Spleen (tissue), 7 donors: ENCODE results near the gene SEC22A.

Experiments
- POLR2AphosphoS5 ChIP-seq, 3 donors: sonication (generic); formaldehyde crosslinking; IDR thresholded peaks; one replicate each; pipeline ENCODE4 v1.5.1; 2017; ENCODE audit warnings: antibody characterized with exemption in 3 of 3
- TF ChIP-seq, protein P1 (sequence below), 11 experiments: fragments of 200-600 bp in 7 of 11; fragments of 450-650 bp in 4 of 11; sonication (generic) in 4 of 11; IDR thresholded peaks in 8 of 11; conservative IDR thresholded peaks in 3 of 11; 1 replicate in 7 of 11; 2 replicates in 4 of 11; pipeline versions ENCODE4 v1.4.0 to v1.8.0; 2016 to 2021; ENCODE audit warnings: antibody characterized with exemption in 11 of 11, inconsistent platforms in 4 of 11, mild to moderate bottlenecking in 1 of 11
- donor health status: DM: no; HTN: no; CAD: no; lungs with moderate emphysema.
- donor health status: DM: no; HTN: no; CAD: no.
- donor health status: DM: no; HTN: no; CAD: no.

DNA sequence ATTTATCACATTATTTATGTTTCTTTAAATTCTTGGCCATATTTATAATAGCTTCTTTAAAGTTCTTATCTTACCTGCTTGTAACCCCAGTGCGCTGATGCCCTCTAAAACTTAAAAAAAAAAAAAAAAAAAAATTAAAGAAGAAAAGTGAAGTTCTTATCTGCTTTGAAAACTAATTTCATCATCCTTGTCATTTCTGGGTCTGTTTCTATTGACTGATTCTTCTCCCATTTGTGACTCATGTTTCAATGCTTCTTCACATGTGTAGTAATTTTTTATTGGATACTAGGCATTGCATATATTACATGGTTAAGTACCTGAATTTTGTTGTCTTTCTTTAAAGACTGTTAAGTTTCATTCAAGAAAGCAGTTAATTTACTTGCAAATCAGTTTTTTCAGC lies 3.4 kb upstream of the SEC22A start:
- TF ChIP-seq, protein P1, sequence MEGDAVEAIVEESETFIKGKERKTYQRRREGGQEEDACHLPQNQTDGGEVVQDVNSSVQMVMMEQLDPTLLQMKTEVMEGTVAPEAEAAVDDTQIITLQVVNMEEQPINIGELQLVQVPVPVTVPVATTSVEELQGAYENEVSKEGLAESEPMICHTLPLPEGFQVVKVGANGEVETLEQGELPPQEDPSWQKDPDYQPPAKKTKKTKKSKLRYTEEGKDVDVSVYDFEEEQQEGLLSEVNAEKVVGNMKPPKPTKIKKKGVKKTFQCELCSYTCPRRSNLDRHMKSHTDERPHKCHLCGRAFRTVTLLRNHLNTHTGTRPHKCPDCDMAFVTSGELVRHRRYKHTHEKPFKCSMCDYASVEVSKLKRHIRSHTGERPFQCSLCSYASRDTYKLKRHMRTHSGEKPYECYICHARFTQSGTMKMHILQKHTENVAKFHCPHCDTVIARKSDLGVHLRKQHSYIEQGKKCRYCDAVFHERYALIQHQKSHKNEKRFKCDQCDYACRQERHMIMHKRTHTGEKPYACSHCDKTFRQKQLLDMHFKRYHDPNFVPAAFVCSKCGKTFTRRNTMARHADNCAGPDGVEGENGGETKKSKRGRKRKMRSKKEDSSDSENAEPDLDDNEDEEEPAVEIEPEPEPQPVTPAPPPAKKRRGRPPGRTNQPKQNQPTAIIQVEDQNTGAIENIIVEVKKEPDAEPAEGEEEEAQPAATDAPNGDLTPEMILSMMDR (IDR thresholded peaks at IDR 0.05 in 8 of 11, conservative IDR thresholded peaks at IDR 0.05 in 3 of 11) = no peak
- TF ChIP-seq POLR2AphosphoS5 (IDR thresholded peaks at IDR 0.05) = no peak
